Stimulated activated CD4-positive, alpha-beta T cell treated with anti-CD3 and anti-CD28 coated beads, Interleukin-12 subunit alpha, Interleukin-12 subunit beta, amount 100 ng/mL, for 48 hours (primary cell): ENCODE data around the gene SH3BP5L.

Experiments used
- DNase-seq, 3 donors: peaks; one replicate each; pipeline ENCODE4 v3.0.0-alpha.2; 2020; ENCODE audit warnings: low read depth in 2 of 3, low spot score in 1 of 3

The SH3BP5L gene

DNA sequence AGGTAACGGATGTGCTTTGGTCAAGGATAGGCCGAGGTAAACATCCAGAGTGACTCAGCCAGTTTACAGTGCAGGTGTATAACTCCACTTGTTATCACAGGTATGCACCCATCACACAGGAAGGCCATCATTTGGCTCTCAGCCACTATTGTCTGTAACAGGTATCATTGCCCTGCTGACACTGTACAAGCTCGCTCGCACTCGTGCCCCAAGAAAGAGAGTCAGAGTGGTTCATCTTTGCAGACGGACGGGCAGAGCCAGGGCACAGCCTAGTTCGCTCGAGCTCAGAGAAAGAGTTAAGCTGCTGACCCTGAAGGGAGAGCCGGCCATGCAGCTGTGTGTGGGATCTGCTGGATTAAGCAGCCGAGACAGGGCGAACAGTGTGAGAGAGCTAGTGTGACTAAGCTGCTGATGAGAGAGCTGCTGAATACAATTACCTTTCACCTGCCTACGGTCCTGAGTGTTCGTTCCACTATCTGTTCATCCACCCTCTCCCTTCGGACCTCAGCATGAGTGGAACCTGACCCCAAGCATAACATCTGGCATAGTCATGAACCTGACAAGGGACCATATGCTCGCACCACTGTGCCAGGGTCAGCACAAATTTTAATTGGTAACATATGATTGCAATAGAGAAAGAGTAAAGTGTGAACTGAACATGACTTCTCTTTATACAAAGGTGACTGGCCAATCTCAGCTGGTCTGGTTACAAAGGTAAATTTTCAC lies 43.1 kb downstream of the SH3BP5L start:
- DNase-seq = no peak

DNA sequence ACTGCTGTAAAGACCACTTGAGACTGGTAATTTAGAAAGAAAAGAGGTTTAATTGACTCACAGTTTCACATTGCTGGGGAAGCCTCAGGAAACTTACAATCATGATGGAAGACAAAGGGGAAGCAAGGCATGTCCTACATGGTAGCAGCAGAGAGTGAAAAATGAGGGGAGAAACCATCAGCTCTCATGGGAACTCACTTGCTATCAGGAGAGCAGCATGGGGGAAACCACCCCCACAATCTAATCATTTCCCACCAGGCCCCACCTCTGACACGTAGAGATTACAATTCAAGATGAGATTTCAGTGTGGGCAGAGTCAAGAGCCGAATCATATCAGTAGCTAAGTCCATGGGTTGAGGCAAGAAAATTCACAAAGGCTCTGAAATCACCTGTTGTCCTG lies 46.4 kb downstream of the SH3BP5L start:
- no peak for DNase-seq

DNA sequence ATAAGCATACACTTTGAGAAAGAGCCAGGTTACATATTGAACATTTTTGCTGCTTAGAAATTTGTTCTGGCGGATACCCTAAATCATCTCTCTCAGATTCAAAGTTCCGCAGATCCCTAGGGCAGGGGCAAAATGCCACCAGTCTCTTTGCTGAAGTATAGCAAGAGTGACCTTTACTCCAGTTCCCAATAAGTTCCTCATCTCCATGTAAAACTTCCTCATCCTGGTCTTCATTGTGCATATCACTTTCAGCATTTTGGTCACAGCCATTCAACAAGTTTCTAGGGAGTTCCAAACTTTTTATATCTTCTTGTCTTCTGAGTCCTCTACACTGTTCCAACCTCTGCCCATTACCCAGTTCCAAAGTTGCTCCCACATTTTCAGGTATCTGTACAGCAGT lies 46.8 kb downstream of the SH3BP5L start:
- DNase-seq = no peak

DNA sequence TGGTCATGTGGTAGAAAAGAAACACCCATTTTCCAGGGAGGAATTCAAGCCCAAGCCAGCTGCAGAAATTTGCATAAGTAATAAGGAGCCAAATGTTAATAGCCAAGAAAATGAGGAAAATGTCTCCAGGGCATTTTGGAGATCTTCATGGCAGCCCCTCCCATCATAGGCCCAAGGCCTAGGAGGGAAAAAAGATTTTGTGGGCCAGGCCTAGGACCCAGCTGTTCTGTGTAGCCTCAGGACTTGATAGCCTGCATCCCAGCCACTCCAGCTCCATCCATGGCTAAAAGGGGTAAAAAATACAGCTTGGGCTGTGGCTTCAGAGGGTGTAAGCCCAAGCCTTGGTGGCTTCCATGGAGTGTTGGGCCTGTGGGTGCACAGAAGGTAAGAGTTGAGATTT lies 48.7 kb downstream of the SH3BP5L start:
- DNase-seq = no peak

DNA sequence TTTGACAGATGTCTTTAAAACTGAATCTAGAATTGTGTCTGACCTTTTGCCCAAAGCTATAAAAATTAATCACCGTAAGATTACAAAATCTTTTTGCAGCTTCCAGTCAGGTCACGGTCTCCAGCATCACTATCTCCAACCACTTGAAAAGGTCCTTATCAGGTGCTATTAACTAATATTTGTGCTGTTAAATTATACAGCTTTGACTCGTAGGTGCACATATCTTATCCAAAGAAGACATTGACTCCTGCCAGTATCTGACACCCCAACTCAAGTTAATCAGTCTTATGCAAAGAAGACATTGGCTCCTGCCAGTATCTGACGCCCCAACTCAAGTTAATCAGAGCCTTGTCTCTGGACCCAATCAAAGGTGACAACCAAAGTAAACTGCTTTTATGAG lies 50.3 kb downstream of the SH3BP5L start:
- DNase-seq = no peak
